A549 (cell line): Measurements from ENCODE around the gene HNRNPA3.
"Not testable (repeated sequence)": the region's sequence is repeated elsewhere in the genome, so short reads cannot be mapped to it uniquely, and the experiment has no call there.

Source experiments
- ATOH8 ChIP-seq: fragments of 250-450 bp; sonication (Bioruptor Pico); IDR thresholded peaks from 2 replicates; pipeline ENCODE4 v1.5.0; 2020; ENCODE audit warnings: low read depth, mild to moderate bottlenecking, moderate library complexity
- EP300 ChIP-seq, 2 experiments: fragments of >200 bp; sonication (Bioruptor Twin); formaldehyde crosslinking; IDR thresholded peaks; 2 replicates in 1 of 2; 3 replicates in 1 of 2; pipeline ENCODE4 v1.6.1; 2016 to 2017
- JUNB ChIP-seq: fragments of >200 bp; sonication (Bioruptor Twin); formaldehyde crosslinking; IDR thresholded peaks from 2 replicates; pipeline ENCODE4 v1.6.1; 2016
- KDM1A ChIP-seq: fragments of 200-600 bp; sonication (generic); IDR thresholded peaks from 2 replicates; pipeline ENCODE4 v1.6.1; 2016; ENCODE audit warnings: low read depth, mild to moderate bottlenecking
- MAX ChIP-seq: IDR thresholded peaks from 2 replicates; pipeline ENCODE4 v1.6.1; 2012
- POLR2A ChIP-seq: IDR thresholded peaks from 2 replicates; pipeline ENCODE4 v1.6.1; 2012; ENCODE audit warnings: mild to moderate bottlenecking, low read length
- RAD21 ChIP-seq, 2 experiments: fragments of >200 bp in 1 of 2; sonication (Bioruptor Twin) in 1 of 2; formaldehyde crosslinking in 1 of 2; IDR thresholded peaks in 1 of 2; conservative IDR thresholded peaks in 1 of 2; 2 replicates in 1 of 2; 3 replicates in 1 of 2; pipeline ENCODE4 v1.6.1; 2012 to 2018; ENCODE audit warnings: inconsistent platforms in 1 of 2
- TF ChIP-seq, protein P1 (sequence below): fragments of 200-600 bp; sonication (generic); IDR thresholded peaks from 2 replicates; pipeline ENCODE4 v1.6.1; 2016; ENCODE audit warnings: antibody characterized with exemption, mild to moderate bottlenecking, moderate library complexity

DNA sequence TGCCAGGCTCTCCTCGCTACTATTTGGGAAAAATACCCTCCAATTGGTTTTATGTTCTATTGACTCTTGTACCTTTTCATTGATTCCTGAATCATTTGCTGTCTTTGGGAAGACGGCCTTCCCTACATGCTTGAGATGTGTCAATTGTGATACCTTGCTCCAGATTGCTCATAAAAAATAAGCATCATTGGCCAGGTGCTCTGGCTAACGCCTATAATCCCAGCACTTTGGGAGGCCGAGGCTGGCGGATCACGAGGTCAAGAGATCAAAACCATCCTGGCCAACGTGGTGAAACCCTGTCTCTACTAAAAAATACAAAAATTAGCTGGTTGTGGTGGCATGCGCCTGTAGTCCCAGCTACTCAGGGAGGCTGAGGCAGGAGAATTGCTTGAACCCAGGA lies 54.4 kb downstream of the HNRNPA3 start:
- TF ChIP-seq, protein P1, sequence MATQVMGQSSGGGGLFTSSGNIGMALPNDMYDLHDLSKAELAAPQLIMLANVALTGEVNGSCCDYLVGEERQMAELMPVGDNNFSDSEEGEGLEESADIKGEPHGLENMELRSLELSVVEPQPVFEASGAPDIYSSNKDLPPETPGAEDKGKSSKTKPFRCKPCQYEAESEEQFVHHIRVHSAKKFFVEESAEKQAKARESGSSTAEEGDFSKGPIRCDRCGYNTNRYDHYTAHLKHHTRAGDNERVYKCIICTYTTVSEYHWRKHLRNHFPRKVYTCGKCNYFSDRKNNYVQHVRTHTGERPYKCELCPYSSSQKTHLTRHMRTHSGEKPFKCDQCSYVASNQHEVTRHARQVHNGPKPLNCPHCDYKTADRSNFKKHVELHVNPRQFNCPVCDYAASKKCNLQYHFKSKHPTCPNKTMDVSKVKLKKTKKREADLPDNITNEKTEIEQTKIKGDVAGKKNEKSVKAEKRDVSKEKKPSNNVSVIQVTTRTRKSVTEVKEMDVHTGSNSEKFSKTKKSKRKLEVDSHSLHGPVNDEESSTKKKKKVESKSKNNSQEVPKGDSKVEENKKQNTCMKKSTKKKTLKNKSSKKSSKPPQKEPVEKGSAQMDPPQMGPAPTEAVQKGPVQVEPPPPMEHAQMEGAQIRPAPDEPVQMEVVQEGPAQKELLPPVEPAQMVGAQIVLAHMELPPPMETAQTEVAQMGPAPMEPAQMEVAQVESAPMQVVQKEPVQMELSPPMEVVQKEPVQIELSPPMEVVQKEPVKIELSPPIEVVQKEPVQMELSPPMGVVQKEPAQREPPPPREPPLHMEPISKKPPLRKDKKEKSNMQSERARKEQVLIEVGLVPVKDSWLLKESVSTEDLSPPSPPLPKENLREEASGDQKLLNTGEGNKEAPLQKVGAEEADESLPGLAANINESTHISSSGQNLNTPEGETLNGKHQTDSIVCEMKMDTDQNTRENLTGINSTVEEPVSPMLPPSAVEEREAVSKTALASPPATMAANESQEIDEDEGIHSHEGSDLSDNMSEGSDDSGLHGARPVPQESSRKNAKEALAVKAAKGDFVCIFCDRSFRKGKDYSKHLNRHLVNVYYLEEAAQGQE, result not testable (repeated sequence)
- TF ChIP-seq POLR2A; KDM1A; EP300 (IDR thresholded peaks at IDR 0.05); MAX; JUNB; ATOH8; RAD21 (conservative IDR thresholded peaks at IDR 0.05 in 1 of 2, IDR thresholded peaks at IDR 0.05 in 1 of 2): not testable (repeated sequence)
